Transverse colon (tissue), 3 donors: ENCODE results near the gene PSTK.

ENCODE experiments used
- EP300 ChIP-seq: sonication (generic); formaldehyde crosslinking; IDR thresholded peaks from one replicate; pipeline ENCODE4 v1.6.1; 2017; ENCODE audit warnings: antibody characterized with exemption, low read depth
- POLR2A ChIP-seq: fragments of 450-650 bp; IDR thresholded peaks from one replicate; pipeline ENCODE4 v1.6.1; 2016; ENCODE audit warnings: antibody characterized with exemption, mild to moderate bottlenecking, moderate library complexity
- POLR2AphosphoS5 ChIP-seq, 3 donors: sonication (generic); formaldehyde crosslinking; IDR thresholded peaks; one replicate each; pipeline ENCODE4 v1.6.1; 2016; ENCODE audit warnings: antibody characterized with exemption in 3 of 3

GRCh38 chr10:123018531-123018930 lies 38.3 kb downstream of the PSTK start:
- TF ChIP-seq EP300 (no peak), POLR2AphosphoS5 (IDR thresholded peaks at IDR 0.05) (no peak), POLR2A (no peak)
